ENCODE measurements around the gene CELA2A.

- TF ChIP-seq CTCF (conservative IDR thresholded peaks at IDR 0.05; ENCODE audit: low read length): no peak
- no peak for TF ChIP-seq EZH2phosphoT487 (IDR thresholded peaks at IDR 0.05; ENCODE audit: borderline replicate concordance)
Observed at GRCh38 chr1:15409388-15410222, 46.9 kb upstream of the CELA2A start, which contains the start of gene EFHD2.
